Keratinocyte (primary cell): ENCODE measurements around the gene GFY. TPM values are rescaled to one million over a fixed set of nuclear protein-coding genes. Genes with fewer than 3 reads are reported as not detected.

Experiments
- DNase-seq: peaks from one replicate; pipeline ENCODE4 v3.0.0-alpha.2; 2011; ENCODE audit warnings: low read depth, missing footprints, low spot score
- FAIRE-seq: peaks from 2 replicates; lab custom pipeline; 2011; peaks lifted over from hg19 to GRCh38; lab: Jason Lieb, UNC
- H2AFZ ChIP-seq: 2 replicates; pipeline ENCODE4 v1.6.0; 2012; ENCODE audit warnings: low read length, control low read depth, inconsistent platforms; ENCODE audit not compliant: control insufficient read depth
- H3K27ac ChIP-seq: 2 replicates; pipeline ENCODE4 v1.5.1; 2011; ENCODE audit warnings: low read length; ENCODE audit not compliant: control insufficient read depth, insufficient read depth
- H3K27me3 ChIP-seq: 3 replicates; pipeline ENCODE4 v1.6.0; 2011; ENCODE audit warnings: low read length; ENCODE audit not compliant: control insufficient read depth, insufficient read depth; ENCODE audit errors: extremely low read depth
- H3K36me3 ChIP-seq, 2 experiments: 2 replicates in 1 of 2; 3 replicates in 1 of 2; pipeline ENCODE4 v1.5.1; 2011; ENCODE audit warnings: low read length in 2 of 2, mild to moderate bottlenecking in 1 of 2; ENCODE audit not compliant: control insufficient read depth in 2 of 2, insufficient read depth in 2 of 2; ENCODE audit errors: extremely low read depth in 1 of 2
- H3K4me1 ChIP-seq: 3 replicates; pipeline ENCODE4 v1.5.1; 2011; ENCODE audit warnings: low read length; ENCODE audit not compliant: control insufficient read depth, insufficient read depth; ENCODE audit errors: extremely low read depth
- H3K4me2 ChIP-seq: 3 replicates; pipeline ENCODE4 v1.6.0; 2011; ENCODE audit warnings: low read depth, low read length; ENCODE audit not compliant: control insufficient read depth, insufficient read depth; ENCODE audit errors: extremely low read depth
- H3K4me3 ChIP-seq, 3 experiments: fragments of 200-600 bp in 1 of 3; sonication (generic) in 1 of 3; 2 replicates in 2 of 3; 3 replicates in 1 of 3; pipeline ENCODE4 v1.5.1; 2011 to 2016; ENCODE audit warnings: low read length in 3 of 3, mild to moderate bottlenecking in 3 of 3, control low read depth in 2 of 3, inconsistent platforms in 1 of 3, low read depth in 1 of 3, mixed read lengths in 1 of 3, mixed run types in 1 of 3, moderate library complexity in 1 of 3; ENCODE audit not compliant: control insufficient read depth in 2 of 3, insufficient read depth in 2 of 3; ENCODE audit errors: extremely low read depth in 1 of 3
- H3K79me2 ChIP-seq: 2 replicates; pipeline ENCODE4 v1.6.0; 2012; ENCODE audit warnings: low read length; ENCODE audit not compliant: control insufficient read depth, insufficient read depth
- H3K9ac ChIP-seq: 3 replicates; pipeline ENCODE4 v1.6.0; 2011; ENCODE audit warnings: low read length; ENCODE audit not compliant: control insufficient read depth, insufficient read depth; ENCODE audit errors: extremely low read depth
- H3K9me1 ChIP-seq: 3 replicates; pipeline ENCODE4 v1.6.0; 2011; ENCODE audit warnings: low read length; ENCODE audit not compliant: control insufficient read depth, insufficient read depth; ENCODE audit errors: extremely low read depth
- H3K9me3 ChIP-seq: 2 replicates; pipeline ENCODE4 v1.5.1; 2012; ENCODE audit warnings: low read depth, low read length; ENCODE audit not compliant: control insufficient read depth
- H4K20me1 ChIP-seq: 3 replicates; pipeline ENCODE4 v1.6.0; 2011; ENCODE audit warnings: low read length; ENCODE audit not compliant: control insufficient read depth, insufficient read depth; ENCODE audit errors: extremely low read depth
- CTCF ChIP-seq, 3 experiments: IDR thresholded peaks in 1 of 3; conservative IDR thresholded peaks in 1 of 3; optimal IDR thresholded peaks in 1 of 3; 2 replicates in 2 of 3; 3 replicates in 1 of 3; pipeline versions ENCODE3 to v1.5.1; 2011; ENCODE audit warnings: low read length in 3 of 3, mild to moderate bottlenecking in 3 of 3, moderate library complexity in 2 of 3, control low read depth in 1 of 3, inconsistent platforms in 1 of 3; ENCODE audit not compliant: insufficient read depth in 2 of 3; ENCODE audit errors: extremely low read depth in 1 of 3
- EZH2 ChIP-seq: IDR thresholded peaks from one replicate; pipeline ENCODE4 v1.6.1; 2012; ENCODE audit warnings: inconsistent platforms, mild to moderate bottlenecking, low read length, moderate library complexity
- dilution Hi-C: fragments of 300-500 bp; cut with MboI; formaldehyde crosslinking; loops from one replicate; pipeline ENCODE4 v1.7.0; 2020; ENCODE audit warnings: low sequenced_read_pairs; ENCODE audit not compliant: extremely low pct_ligation_motif_present
- polyA plus RNA-seq, 5 experiments: library from polyadenylated mRNA; depleted of rRNA in 3 of 5; stranded (reverse) in 3 of 5; stranded (forward) in 1 of 5; unstranded in 1 of 5; fragments of >200 nt; gene quantifications; 1 replicate in 1 of 5; 2 replicates in 3 of 5; 3 replicates in 1 of 5; pipeline versions ENCODE4 v1.2.1 to v1.2.3, GENCODE V29; 2011 to 2012; ENCODE audit warnings: missing spikeins in 2 of 5, low read depth in 1 of 5, low replicate concordance in 1 of 5

GFY gene
- polyA plus RNA-seq, 1 donor (not counting 4 experiments of a cell fraction or from before 2014, with no cell fraction given), result not detected

GRCh38 chr19:49432141-49433073, 7.2 kb downstream of the GFY start:
- no peaks in the 10 kb centered on the region for H3K9me3 ChIP-seq
- peaks cover 7% of the 10 kb centered on the region for H3K4me1 ChIP-seq
- TF ChIP-seq EZH2 (peak; percentile 81), CTCF (optimal IDR thresholded peaks at IDR 0.05 in 1 of 3, IDR thresholded peaks at IDR 0.05 in 1 of 3, conservative IDR thresholded peaks at IDR 0.05 in 1 of 3; ENCODE audit: extremely low read depth in 1 of 3, insufficient read depth in 2 of 3, low read length in 3 of 3) (no peak)
- dilution Hi-C loops, result no loop called here
- H3K9me1 ChIP-seq, result no peaks in the 10 kb centered on the region
- no peak overlapping the region for H3K9ac ChIP-seq
- H3K27ac ChIP-seq, result no peak overlapping the region
- no peak overlapping the region for H3K4me2 ChIP-seq
- FAIRE-seq, result no peak
- H3K4me3 ChIP-seq, result no peak overlapping the region
- no peak for DNase-seq
- H3K27me3 ChIP-seq, result peaks cover 93% of the 10 kb centered on the region
- no peaks in the 10 kb centered on the region for H4K20me1 ChIP-seq
- H3K36me3 ChIP-seq, result no peaks in the 10 kb centered on the region
- no peak overlapping the region for H2AFZ ChIP-seq
- H3K79me2 ChIP-seq, result no peaks in the 10 kb centered on the region

- Histone ChIP-seq H3K27ac (no peak overlapping the region), H3K4me1 (peaks cover 2% of the 10 kb centered on the region), H3K9ac (no peak overlapping the region), H4K20me1 (no peaks in the 10 kb centered on the region), H3K4me2 (no peak overlapping the region), H3K9me3 (no peaks in the 10 kb centered on the region), H3K79me2 (no peaks in the 10 kb centered on the region), H3K27me3 (peaks cover 94% of the 10 kb centered on the region), H2AFZ (no peak overlapping the region), H3K36me3 (no peaks in the 10 kb centered on the region), H3K9me1 (no peaks in the 10 kb centered on the region), H3K4me3 (no peak overlapping the region)
- DNase-seq (no peak), FAIRE-seq (no peak)
- peak; percentile 86 for TF ChIP-seq EZH2
- no peak for TF ChIP-seq CTCF (optimal IDR thresholded peaks at IDR 0.05 in 1 of 3, IDR thresholded peaks at IDR 0.05 in 1 of 3, conservative IDR thresholded peaks at IDR 0.05 in 1 of 3; ENCODE audit: extremely low read depth in 1 of 3, insufficient read depth in 2 of 3, low read length in 3 of 3)
- dilution Hi-C loops, result no loop called here
These were observed 8.2 kb downstream of the GFY start for GRCh38 chr19:49433240-49433901.
